22Rv1 (cell line): Measurements from ENCODE around the gene PTPN23.

Experiments used
- CTCF ChIP-seq: fragments of 450-650 bp; IDR thresholded peaks from 2 replicates; pipeline ENCODE4 v1.5.1; 2017; ENCODE audit warnings: mild to moderate bottlenecking
- ZFX ChIP-seq: fragments of 450-650 bp; IDR thresholded peaks from 2 replicates; pipeline ENCODE4 v1.6.1; 2017; ENCODE audit warnings: antibody characterized with exemption, borderline replicate concordance

GRCh38 chr3:47425383-47425778, 44.6 kb downstream of the PTPN23 start:
- no peak for TF ChIP-seq CTCF
- TF ChIP-seq ZFX: no peak
